GM20000 (cell line): ENCODE data around the gene DCHS2.

ENCODE experiments used
- DNase-seq: peaks from one replicate; pipeline ENCODE4 v3.0.0; 2012; ENCODE audit warnings: low spot score
- TF ChIP-seq, protein P1 (sequence below): IDR thresholded peaks from 2 replicates; pipeline ENCODE4 v1.5.1; 2012; ENCODE audit warnings: mild to moderate bottlenecking, control low read depth; ENCODE audit errors: extremely low read depth, missing control alignments

The DCHS2 gene, protein sequence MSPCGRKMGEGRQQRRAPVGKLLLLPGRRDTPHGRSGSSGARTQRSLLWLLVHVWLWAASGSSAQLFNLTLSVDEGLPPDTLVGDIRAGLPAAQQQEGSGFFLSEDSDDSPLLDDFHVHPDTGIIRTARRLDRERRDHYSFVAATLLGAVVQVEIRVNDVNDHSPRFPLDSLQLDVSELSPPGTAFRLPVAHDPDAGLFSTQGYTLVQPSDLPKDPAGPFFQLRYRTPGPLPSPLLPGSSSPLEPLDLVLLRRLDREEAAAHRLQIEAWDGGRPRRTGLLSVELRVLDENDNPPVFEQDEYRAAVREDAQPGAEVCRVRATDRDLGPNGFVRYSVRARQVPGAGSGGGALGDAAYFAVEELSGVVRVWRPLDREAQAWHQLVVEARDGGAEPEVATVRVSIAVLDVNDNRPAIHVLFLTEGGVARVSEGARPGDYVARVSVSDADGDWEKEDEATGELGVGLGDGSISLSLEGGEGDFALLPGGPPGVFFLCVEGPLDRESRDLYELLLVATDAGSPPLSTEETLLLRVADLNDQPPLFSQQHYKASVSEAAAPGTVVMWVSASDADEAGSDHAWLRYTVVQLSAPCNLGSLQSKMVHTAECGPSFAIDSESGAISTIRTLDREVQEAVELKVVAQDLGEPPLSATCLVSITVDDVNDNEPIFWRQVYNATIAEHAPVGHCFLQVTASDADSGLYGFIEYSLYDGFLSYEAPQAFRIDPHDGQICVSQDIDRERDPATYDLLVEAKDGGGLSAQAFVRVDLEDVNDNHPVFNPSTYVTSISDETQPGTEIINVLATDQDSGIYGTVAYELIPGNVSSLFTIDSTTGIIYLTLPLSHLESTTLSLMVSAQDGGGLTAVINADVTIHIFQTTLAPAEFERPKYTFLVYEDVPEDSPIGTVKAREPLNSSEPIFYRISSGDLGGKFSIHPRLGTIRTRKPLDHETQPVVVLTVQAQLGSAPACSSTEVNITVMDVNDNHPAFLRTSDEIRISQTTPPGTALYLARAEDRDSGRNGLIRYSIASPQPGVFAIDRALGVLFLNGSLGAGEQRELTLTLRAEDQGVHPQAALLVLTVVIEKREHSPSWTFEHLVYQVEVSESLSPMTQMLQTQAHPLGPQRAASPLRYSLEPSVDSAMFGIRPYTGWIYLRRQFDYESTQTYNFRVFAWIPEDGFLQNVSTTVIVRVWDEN (N-terminal part only)

DNA sequence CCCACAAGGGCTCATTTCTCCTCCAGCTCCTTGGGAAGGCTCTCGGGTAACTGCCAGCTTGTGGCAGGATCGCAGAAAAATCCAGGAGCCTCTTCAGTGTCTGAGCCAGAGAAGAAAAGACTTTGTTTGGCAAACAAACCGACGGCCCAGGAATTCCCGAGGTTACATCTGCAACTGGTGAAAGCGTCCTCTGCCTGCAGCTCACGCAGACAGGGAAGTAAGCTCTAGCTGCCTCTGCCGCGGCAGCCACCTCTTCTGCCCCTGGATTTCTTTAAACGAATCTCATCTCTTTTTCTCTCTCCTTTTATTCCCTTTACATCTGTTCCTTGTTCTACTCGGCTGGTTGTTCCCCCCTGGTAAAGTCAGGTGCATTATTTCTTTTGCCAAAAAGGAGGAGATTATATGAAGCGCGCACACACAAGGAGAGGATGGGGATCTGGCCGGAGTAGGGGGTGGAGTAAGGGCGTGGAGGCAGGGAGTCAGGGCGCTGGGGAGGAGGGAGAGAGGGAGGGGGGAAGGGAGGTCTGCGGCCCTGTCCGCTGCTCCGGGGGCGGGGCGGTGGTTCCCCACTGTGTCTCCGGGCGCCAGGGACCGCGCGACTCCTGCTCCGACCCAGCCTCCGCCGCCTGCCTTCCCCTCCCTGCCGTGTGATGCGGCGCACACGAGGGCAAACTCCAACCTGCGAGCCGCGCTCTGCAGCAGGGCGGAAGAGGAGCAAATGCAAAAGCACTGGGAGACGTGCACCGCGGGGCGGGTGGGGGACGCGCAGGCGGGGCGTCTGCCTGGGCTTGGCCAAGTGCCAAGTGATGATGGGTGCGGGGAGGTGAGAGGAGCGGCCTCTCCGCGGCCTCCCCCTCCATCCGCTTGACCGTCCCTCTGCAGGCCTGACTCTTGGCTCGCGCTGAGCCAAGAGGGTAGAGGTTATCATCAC lies at the start of gene DCHS2:
DCHS2 (minus strand) TSS at position 459 of the 931 bp plus-strand sequence; CDS start at position 15, 444 bp downstream.
- peak; percentile 64 for DNase-seq
- TF ChIP-seq, protein P1, sequence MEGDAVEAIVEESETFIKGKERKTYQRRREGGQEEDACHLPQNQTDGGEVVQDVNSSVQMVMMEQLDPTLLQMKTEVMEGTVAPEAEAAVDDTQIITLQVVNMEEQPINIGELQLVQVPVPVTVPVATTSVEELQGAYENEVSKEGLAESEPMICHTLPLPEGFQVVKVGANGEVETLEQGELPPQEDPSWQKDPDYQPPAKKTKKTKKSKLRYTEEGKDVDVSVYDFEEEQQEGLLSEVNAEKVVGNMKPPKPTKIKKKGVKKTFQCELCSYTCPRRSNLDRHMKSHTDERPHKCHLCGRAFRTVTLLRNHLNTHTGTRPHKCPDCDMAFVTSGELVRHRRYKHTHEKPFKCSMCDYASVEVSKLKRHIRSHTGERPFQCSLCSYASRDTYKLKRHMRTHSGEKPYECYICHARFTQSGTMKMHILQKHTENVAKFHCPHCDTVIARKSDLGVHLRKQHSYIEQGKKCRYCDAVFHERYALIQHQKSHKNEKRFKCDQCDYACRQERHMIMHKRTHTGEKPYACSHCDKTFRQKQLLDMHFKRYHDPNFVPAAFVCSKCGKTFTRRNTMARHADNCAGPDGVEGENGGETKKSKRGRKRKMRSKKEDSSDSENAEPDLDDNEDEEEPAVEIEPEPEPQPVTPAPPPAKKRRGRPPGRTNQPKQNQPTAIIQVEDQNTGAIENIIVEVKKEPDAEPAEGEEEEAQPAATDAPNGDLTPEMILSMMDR, result no peak

DNA sequence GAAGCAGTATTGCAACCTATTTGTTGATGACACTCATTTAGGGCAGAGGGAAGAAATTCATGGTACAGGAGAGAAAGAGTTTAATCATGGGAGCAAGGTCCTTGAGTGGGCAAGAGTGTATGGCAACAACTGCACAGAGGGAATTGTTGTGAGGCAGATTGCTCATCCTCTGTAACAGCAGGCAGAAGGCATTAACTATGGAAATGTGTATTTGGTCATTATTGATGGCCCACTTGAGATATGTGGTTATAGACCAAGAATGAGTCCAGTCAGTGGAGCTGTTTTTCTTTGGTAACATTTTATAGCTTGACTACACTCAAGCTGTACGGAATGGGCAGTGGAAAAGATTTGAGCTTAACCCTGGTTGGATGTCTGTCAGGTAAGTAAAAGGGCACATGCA lies 42.7 kb upstream of the DCHS2 start:
- TF ChIP-seq, protein P1, result no peak

DNA sequence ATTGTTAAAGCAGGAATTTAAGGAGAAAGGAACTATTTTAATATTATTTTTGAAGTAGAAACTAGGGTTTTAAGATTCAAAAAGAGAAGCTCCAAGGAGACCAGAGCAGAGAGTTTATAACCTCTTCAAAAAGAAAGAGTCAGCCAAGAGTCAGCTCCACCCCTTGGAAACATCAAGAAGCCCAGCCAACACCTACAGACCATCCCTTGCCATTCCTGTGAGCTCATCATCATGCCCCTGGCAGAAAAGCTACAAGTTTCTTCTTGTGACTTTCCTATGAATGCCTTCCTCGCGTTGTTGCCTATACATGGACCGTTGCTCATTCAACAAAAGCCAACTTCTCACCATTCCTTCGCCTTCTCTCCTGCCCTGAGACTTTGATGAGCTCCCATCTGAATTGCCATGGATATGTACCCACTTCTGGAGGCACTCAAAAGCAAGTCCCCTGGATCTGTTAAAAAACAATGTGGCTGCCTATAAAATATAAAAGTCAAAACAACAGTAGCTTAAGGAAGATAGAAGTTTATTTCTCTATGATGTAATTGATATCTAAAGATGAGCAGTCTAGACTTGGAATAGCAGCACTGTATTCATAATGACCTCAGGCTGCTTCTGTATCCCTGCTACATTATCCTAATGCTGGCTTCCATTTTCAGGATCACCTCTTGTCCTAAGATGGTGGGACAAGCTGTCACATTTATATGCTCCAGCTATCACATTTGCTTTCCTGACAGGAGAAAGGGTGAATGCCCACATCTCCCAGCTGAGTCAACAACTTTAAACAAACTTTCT lies 38.3 kb upstream of the DCHS2 start:
- TF ChIP-seq, protein P1, result no peak
- DNase-seq, result no peak

More for the DNA sequence above, 42.7 kb upstream of the DCHS2 start:
- DNase-seq, result no peak

DNA sequence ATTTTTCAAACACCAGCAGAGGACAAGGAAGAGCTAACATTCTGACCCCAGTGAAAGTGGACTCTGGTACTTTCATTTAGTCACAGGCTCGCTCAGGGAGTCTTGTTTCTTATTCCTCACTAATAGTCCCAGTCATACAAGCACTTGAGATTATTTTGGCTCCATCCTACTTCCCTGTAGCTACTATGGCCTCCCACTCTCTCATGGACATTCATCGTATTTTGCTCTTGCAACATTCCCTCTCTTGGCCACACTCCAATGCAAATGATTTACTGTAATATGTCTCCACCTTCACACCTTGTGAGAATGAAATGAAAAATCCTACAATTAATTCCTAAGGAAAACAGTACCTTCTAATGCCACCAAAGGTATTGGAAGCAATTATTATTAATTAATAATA lies 37.3 kb upstream of the DCHS2 start:
- DNase-seq, result no peak
- TF ChIP-seq, protein P1, result no peak

DNA sequence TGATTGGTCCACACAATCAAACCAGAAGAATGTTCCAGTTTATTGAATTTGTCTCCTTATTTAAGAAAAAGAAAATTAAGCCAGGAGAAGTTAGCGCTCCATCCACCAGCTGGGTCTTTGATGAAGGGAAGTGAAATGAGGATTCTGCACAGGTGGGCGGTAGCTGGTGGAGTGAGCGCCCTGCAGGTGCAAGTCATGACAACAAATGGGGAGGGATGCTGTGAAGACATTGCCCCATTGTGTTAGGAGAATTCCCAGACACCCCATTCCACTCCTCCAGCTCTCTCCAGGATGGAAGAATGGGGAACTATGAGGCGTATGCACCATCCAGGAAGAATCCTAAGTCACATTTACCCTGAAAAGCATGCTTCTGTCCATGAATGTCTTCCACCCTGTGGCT lies 35.7 kb upstream of the DCHS2 start:
- TF ChIP-seq, protein P1, result no peak
- DNase-seq, result no peak

DNA sequence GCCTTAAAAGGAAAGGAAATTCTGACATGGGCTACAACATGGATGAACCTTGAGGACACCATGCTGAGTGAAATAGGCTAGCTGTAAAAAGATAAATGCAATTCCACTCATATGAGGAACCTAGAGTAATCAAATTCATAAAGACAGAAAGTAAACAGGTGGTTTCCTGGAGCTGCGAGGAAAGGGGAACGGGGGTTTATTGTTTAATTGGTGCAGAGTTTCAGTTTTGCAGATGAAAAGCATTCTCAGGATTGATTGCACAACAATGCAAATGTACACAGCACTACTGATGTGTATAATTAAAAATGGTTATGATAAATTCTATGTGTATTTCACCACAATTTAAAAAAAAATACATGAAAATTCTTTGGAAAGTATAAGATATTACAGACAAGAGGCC lies 34.6 kb upstream of the DCHS2 start:
- no peak for DNase-seq
- TF ChIP-seq, protein P1, result no peak
